ENCODE data around the gene PTPN23. TPM values are rescaled to one million over a fixed set of nuclear protein-coding genes. Genes with fewer than 3 reads are reported as not detected.

PTPN23 gene
- polyA plus RNA-seq, 1 donor from 2014 or later: 36.2 TPM

GRCh38 chr3:47394881-47395280 lies 14.1 kb downstream of the PTPN23 start:
- Histone ChIP-seq H2AFZ (ENCODE audit: low read depth, low read length) (no peak overlapping the region), H3K4me3 (ENCODE audit: low read length) (no peak overlapping the region), H3F3A (ENCODE audit: insufficient read depth, low read length, poor library complexity, severe bottlenecking) (no peaks in the 10 kb centered on the region), H3K9ac (ENCODE audit: low read length) (no peak overlapping the region), H3K36me3 (ENCODE audit: insufficient read depth, low read length) (no peaks in the 10 kb centered on the region), H3K4me2 (ENCODE audit: low read length) (no peak overlapping the region), H3K27ac (ENCODE audit: low read length) (no peak overlapping the region), H3K9me3 (ENCODE audit: low read length) (no peaks in the 10 kb centered on the region), H3K79me2 (replicated peaks; ENCODE audit: insufficient read depth, low read length) (peaks cover 22% of the 10 kb centered on the region), H3K27me3 (ENCODE audit: insufficient read depth, low read depth, low read length) (no peaks in the 10 kb centered on the region), H4K20me1 (ENCODE audit: insufficient read depth) (no peaks in the 10 kb centered on the region), H3K9me2 (ENCODE audit: insufficient read depth, low read length) (no peaks in the 10 kb centered on the region)
- TF ChIP-seq MXI1 (conservative IDR thresholded peaks at IDR 0.05; ENCODE audit: poor library complexity, severe bottlenecking): no peak
- TF ChIP-seq, protein P1, sequence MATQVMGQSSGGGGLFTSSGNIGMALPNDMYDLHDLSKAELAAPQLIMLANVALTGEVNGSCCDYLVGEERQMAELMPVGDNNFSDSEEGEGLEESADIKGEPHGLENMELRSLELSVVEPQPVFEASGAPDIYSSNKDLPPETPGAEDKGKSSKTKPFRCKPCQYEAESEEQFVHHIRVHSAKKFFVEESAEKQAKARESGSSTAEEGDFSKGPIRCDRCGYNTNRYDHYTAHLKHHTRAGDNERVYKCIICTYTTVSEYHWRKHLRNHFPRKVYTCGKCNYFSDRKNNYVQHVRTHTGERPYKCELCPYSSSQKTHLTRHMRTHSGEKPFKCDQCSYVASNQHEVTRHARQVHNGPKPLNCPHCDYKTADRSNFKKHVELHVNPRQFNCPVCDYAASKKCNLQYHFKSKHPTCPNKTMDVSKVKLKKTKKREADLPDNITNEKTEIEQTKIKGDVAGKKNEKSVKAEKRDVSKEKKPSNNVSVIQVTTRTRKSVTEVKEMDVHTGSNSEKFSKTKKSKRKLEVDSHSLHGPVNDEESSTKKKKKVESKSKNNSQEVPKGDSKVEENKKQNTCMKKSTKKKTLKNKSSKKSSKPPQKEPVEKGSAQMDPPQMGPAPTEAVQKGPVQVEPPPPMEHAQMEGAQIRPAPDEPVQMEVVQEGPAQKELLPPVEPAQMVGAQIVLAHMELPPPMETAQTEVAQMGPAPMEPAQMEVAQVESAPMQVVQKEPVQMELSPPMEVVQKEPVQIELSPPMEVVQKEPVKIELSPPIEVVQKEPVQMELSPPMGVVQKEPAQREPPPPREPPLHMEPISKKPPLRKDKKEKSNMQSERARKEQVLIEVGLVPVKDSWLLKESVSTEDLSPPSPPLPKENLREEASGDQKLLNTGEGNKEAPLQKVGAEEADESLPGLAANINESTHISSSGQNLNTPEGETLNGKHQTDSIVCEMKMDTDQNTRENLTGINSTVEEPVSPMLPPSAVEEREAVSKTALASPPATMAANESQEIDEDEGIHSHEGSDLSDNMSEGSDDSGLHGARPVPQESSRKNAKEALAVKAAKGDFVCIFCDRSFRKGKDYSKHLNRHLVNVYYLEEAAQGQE (IDR thresholded peaks at IDR 0.05; ENCODE audit: borderline replicate concordance): no peak
- no peak for TF ChIP-seq CTCF (IDR thresholded peaks at IDR 0.05; ENCODE audit: poor library complexity, severe bottlenecking)

DNA sequence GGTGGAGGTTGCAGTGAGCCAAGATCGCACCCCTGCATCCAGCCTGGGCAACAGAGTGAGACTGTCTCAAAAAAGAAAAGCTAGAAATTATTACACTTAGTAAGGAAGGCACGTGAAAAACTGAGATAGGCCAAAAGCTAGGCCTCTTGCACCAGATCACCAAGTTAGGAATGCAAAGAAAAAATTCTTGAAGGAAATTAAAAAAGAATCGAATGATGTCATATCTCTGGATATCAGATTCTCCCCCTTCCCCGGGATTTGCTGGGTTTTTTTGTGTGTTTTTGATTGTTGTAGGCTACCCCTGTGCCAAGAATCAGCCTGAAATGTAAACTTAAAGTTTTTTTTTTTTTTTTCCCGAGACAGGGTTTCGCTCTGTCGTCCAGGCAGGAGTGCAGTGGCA lies 17.4 kb downstream of the PTPN23 start:
- no peak overlapping the region for H3K4me3 ChIP-seq (ENCODE audit: low read length)
- H3K27ac ChIP-seq (ENCODE audit: low read length): no peak overlapping the region
- no peaks in the 10 kb centered on the region for H3F3A ChIP-seq (ENCODE audit: insufficient read depth, low read length, poor library complexity, severe bottlenecking)
- peaks cover 2% of the 10 kb centered on the region for H3K79me2 ChIP-seq (replicated peaks; ENCODE audit: insufficient read depth, low read length)
- H3K9ac ChIP-seq (ENCODE audit: low read length): no peak overlapping the region
- H3K4me2 ChIP-seq (ENCODE audit: low read length): no peak overlapping the region
- no peaks in the 10 kb centered on the region for H4K20me1 ChIP-seq (ENCODE audit: insufficient read depth)
- no peaks in the 10 kb centered on the region for H3K9me2 ChIP-seq (ENCODE audit: insufficient read depth, low read length)
- H2AFZ ChIP-seq (ENCODE audit: low read depth, low read length): no peak overlapping the region
- no peaks in the 10 kb centered on the region for H3K9me3 ChIP-seq (ENCODE audit: low read length)
- H3K36me3 ChIP-seq (ENCODE audit: insufficient read depth, low read length): no peaks in the 10 kb centered on the region
- H3K27me3 ChIP-seq (ENCODE audit: insufficient read depth, low read depth, low read length): no peaks in the 10 kb centered on the region
- TF ChIP-seq EP300 (conservative IDR thresholded peaks at IDR 0.05; ENCODE audit: poor library complexity, severe bottlenecking): no peak
- no peak for TF ChIP-seq EZH2 (IDR thresholded peaks at IDR 0.05; ENCODE audit: borderline replicate concordance, insufficient read depth, low read length, poor library complexity, severe bottlenecking)
- TF ChIP-seq POLR2AphosphoS5 (IDR thresholded peaks at IDR 0.05): no peak
- no peak for TF ChIP-seq SMC3 (conservative IDR thresholded peaks at IDR 0.05; ENCODE audit: poor library complexity)

DNA sequence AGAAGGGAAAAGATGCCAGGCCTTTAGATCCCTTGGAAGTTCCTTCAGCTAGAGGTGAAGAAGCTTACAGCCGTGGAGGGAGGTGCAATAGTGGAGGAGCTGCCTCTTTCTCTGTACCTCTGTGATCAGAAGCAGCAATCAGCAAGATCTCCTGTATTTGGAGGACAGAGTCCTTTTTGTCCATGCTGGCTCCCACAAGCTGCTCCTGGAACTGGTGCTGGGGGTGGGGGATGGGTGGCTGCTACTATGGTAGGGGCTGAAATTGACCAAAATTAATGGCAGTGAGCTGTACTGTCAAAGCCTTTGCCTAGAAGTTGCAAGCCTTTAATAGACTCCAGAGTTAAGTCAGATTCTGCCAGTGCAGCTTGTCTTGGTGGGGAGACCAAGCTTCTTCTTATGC lies 18.2 kb downstream of the PTPN23 start:
- Histone ChIP-seq H2AFZ (ENCODE audit: low read depth, low read length) (no peak overlapping the region), H3K9me3 (ENCODE audit: low read length) (no peaks in the 10 kb centered on the region), H3K4me3 (ENCODE audit: low read length) (no peak overlapping the region), H3F3A (ENCODE audit: insufficient read depth, low read length, poor library complexity, severe bottlenecking) (no peaks in the 10 kb centered on the region), H3K27ac (ENCODE audit: low read length) (no peak overlapping the region), H3K27me3 (ENCODE audit: insufficient read depth, low read depth, low read length) (no peaks in the 10 kb centered on the region), H3K79me2 (replicated peaks; ENCODE audit: insufficient read depth, low read length) (peaks cover 2% of the 10 kb centered on the region), H3K4me2 (ENCODE audit: low read length) (no peak overlapping the region), H4K20me1 (ENCODE audit: insufficient read depth) (no peaks in the 10 kb centered on the region), H3K9ac (ENCODE audit: low read length) (no peak overlapping the region), H3K9me2 (ENCODE audit: insufficient read depth, low read length) (no peaks in the 10 kb centered on the region), H3K36me3 (ENCODE audit: insufficient read depth, low read length) (no peaks in the 10 kb centered on the region)
- TF ChIP-seq CTCF (IDR thresholded peaks at IDR 0.05; ENCODE audit: poor library complexity, severe bottlenecking): no peak
- no peak for TF ChIP-seq SMC3 (conservative IDR thresholded peaks at IDR 0.05; ENCODE audit: poor library complexity)
- TF ChIP-seq RAD21 (conservative IDR thresholded peaks at IDR 0.05): no peak
- no peak for TF ChIP-seq TAF1 (IDR thresholded peaks at IDR 0.05; ENCODE audit: low read depth)
- TF ChIP-seq POLR2AphosphoS5 (IDR thresholded peaks at IDR 0.05): no peak
- no peak for TF ChIP-seq EZH2 (IDR thresholded peaks at IDR 0.05; ENCODE audit: borderline replicate concordance, insufficient read depth, low read length, poor library complexity, severe bottlenecking)
- TF ChIP-seq, protein P1 (IDR thresholded peaks at IDR 0.05; ENCODE audit: borderline replicate concordance): no peak
- TF ChIP-seq EP300 (conservative IDR thresholded peaks at IDR 0.05; ENCODE audit: poor library complexity, severe bottlenecking): no peak
- no peak for TF ChIP-seq MXI1 (conservative IDR thresholded peaks at IDR 0.05; ENCODE audit: poor library complexity, severe bottlenecking)

Data from neural cell (in vitro differentiated cells).